GM12878 (cell line): Measurements from ENCODE around the gene FAM83D.

Experiments
- CREM ChIP-seq: IDR thresholded peaks from 2 replicates; pipeline ENCODE4 v1.6.1; 2014; ENCODE audit warnings: antibody characterized with exemption, low read depth
- REST ChIP-seq: IDR thresholded peaks from 2 replicates; pipeline ENCODE4 v1.6.1; 2012; ENCODE audit warnings: mild to moderate bottlenecking, low read depth, low read length

DNA sequence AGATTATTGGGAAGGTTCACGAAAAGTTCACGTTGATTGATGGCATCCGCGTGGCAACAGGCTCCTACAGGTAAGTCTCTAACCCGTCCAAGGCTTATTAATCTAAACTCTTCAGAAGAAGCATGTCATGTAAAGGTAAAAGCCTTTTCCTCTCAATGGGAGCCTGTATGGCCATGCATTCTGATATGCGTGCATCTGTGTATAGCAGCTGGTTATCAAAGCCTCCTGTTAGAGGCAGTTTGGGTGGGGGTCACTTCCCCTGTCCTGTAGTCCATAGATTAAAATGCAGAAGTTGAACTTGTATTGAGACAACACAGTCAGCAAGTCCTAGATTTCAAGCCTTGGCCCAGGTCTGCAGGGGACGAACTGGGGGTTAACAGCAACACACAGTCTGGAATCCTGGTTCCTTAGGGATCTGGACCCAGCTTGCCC, 21.7 kb downstream of the FAM83D start:
- TF ChIP-seq CREM (no peak), REST (no peak)
